ENCODE results near the gene GLI3. TPM values are rescaled to one million over a fixed set of nuclear protein-coding genes. Genes with fewer than 3 reads are reported as not detected.

Gene GLI3
- total RNA-seq, 1 donor from 2014 or later: 15.0 TPM

DNA sequence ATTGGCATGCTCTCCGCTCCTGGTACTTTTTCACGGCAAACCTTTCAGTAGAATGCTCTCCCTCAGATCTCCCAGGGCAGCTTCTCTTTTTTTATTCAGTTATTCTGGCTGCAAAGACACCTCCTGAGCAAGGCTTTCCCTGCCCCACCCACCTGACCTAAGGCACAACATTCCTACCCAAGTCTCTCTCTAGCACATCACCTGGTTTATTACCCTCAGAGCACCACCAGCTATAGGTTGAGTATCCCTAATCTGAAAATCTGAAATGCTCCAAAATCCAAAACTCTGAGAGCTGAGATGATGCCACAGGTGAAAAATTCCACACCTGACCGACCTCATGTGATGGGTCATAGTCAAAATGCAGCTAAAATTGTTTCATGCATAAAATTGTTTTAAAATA is 99.6 kb downstream of the GLI3 start:
- ATAC-seq: no peak

DNA sequence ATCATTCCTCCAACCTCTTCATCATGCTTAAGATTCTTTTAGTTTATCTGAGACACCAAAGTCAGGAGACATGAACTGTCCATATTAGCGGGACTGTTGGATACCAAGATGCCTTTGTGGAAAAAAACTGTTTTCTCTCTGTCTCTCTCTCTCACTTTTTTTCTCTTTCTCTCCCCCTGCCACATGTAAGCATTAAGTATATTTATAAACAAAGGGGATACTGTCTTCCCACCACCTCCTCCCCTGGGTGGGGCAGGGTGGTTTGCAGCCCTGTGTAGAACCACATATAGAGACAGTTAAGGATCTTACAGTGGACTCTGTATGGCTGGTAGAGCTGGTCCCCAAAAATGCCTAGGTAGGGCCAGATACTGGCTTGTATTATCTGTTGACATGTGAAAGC is 101.3 kb downstream of the GLI3 start:
- no peak for ATAC-seq

DNA sequence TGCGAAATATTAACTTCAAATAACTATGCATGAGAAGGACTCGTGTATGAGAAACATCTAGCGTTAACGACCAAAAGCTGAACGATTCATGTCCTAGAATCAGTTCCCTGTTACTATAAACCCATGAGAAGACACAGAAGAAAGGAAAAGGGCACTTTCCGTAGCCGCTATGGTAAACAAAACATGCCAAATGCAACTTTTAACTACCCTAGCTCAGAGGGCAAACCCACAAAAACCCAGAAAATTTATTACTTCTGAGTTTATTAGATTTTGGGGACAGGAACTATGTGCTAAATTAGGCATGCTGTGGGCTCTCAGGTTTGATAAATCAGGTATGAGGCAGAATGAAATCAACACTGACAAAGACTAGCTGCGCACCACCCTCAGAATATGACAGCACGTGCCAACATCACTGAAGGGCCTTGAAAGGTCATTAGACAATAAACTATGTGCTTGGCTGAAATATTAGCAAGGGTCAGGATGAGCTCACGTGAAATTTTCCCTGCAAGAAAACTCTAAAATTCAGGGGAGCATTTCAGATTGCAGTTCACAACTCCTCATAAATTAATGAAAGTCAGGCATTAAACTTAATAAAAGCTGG is 102.6 kb downstream of the GLI3 start:
- no peak for ATAC-seq

DNA sequence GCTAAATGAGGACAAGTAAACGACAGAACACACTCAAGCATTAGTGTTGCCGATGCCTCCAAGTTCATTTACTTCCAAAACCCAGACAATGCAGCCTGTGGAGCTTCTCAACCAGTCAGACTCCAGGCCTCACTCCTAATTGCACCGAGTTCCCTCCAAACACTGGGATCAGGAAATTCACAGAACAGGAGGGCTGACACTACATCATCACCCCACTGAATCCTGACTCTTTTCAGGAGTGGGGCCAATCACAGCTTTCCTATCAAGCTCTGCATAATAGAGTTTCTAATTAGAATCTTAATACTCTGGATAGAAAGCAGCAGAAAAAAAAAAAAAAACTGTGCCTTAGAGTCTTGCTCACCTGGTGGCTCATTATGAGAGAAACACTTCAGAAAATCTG is 103.7 kb downstream of the GLI3 start:
- no peak for ATAC-seq

DNA sequence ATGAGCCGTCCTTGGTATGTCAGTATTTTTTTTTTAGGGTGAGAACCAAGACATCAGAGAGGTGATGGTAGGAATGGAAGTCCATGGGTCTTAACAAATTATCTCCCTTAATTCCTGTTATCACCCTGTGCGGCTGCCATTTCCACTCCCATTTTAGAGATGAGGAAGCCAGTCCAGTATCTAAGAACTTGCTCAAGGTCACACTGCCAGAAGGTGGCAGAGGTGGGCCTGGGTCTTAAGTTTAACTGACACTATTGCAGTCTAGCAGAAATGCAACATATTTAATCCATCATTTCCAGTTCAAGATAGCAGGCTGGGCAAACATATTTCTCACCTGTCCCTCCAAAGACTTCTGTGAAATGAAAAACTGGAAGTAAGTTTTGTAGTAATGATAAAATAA is 108.3 kb downstream of the GLI3 start:
- no peak for ATAC-seq

DNA sequence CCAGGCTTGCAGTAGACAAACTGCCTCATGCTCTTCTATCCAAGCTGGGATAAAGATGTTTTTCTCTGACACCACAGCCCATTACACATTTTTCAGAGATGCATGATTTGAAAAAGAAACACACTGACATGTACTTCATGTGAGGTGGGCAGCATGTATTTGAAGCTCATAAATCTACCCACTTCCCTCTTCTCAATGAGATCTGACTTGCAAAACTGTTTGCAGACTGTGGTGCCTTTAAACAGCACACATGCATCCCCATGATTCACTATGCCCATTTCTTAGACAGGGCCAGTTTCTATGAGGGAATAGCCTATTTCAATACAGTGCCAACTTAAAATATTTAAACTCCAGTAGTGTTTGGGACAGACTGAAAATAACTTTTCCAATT is 109.8 kb downstream of the GLI3 start:
- no peak for ATAC-seq

DNA sequence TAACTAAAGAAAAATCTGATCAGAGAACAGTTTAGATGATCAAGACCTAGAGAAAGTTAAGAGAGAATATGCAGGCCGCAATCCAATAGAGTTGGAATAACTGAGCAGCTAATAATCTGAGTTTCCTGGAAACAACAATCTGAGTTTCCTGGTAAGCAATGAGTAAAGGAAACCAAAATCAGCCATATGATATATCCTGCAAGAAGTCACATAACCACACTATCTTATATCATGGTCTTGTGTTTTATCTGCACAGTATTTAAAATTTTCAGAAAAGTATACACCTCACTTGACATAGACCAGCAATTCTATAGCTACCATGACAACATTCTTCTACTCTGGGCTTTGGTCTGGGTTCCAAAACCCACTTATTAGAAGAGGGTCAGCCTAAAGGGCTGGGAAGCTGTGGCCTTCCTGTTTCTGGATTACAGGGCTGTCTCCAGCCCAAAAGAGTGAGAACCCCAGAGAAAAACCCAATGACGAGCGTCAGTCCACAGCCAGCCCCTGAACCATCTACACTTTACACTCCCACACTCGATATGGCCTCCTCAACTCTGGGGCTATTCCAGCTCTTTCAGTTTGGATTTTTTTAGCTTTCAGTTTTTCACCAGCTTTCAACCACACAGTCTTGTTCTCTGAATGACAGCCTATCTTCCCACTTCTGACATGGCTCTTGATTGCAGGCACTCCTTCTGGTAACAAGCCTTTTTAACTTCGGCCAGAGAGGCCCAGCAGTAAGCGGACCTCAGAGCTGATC is 110.4 kb downstream of the GLI3 start:
- no peak for ATAC-seq

DNA sequence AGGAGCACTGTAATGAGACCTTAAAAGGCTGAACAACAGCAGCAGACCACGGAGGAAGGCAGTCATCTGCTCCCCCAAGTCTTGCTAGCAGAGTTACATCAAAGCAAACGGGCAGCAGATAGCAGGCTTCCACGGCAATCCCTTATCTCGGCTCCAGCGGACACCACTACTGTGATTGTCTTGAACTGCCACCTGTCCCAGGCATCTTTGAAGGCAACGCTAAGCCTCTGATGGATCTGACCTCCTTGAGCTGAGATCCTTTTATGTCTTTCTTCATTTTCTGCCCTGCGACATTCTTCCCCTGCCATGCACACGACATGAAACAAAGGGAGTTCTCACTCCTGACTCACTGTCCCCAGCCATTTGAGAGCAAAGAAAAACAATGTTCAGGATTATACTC is 111.7 kb downstream of the GLI3 start:
- no peak for ATAC-seq

DNA sequence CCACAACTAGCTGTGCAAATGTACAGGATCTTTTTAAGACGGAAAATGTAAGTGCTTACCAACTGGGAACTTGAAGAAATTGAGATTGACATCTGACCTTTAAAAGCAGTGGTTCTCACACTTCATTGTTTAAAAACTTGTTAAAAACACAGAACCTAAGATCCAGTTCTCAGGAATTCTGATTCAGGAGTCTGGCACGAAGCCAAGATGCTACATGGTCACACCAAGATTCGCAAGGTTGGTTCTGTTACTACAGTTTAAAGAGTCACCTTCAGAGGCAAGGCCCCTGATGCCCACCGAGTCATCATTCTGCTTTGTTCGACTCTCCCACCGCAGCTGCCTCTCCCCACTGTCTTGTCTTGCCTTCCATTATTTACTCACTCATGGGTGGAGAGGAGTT is 113.3 kb downstream of the GLI3 start:
- ATAC-seq: no peak

DNA sequence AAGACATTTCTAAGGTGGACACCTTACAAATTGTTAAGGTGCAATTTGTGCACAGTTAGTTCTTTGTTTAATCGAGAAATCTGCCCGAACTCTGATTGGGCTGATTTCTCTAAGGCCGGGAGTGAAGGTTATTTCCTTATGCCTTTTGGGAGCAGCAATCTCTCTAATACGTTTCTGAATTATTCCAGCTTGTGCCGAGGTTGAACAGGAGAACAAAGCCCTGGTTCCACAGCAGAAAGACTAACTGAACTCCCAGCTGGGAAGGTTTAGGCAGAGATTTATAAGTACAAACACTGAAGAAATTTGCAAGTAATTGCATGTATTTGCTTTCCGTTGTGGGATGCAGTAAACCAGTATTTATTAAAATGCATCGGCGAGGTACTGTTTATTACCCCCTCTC is 116.8 kb downstream of the GLI3 start:
- no peak for ATAC-seq

DNA sequence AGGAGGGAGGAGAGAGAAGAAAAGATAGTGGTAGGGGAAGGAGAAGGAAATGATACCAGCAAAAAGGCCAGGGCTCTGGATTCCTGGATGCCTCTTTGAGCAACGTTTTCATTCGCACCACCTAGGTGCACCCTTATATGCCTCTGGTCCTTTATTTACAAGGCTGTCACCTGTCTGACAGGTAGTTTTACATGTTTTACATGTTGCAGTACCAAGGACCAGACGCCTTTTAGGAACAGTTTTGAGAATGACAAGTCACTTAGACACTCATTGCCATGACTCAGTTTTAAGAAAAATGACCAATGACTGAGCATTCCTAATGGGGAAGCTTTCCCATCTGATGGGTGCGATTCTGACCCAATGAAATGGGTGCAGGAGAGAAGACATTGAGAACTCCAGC is 119.8 kb downstream of the GLI3 start:
- peak; percentile 69 for ATAC-seq

DNA sequence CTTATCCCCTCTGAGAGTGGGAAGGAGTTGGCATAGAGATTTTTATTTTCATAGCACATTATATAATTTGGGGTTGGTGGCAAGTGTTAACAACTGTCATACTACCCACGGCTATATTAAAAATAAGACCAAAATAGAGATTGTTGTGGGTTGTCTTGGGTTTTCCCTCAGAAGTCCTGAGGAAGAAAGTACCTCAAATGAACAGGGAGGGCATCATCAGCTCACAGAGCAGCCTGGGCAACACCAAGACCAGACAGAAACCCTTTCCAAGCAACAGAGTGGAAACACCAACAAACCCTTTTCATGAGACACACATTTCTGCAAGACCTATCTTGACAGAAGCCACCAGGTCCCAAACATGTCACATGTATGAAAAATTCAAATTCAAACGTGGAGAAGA is 121.2 kb downstream of the GLI3 start:
- ATAC-seq: no peak

DNA sequence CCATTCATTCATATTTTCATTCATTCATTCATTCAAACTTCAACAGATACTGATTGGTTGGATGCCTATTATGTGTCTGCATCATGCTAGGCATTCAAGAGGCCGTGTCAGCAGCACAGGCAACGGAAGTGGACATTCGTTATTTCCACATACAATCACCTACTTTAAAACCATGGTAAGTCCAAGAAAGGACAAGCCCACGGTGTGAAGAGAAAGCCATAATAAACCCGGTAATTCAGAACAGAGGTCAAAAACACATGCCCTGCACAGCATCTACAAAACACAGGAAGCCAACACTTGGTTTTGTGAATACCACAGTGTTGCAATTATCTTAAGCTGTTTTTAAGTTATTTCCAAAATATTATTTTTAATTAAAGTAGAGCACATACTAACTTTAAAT is 126.7 kb downstream of the GLI3 start:
- ATAC-seq: no peak

DNA sequence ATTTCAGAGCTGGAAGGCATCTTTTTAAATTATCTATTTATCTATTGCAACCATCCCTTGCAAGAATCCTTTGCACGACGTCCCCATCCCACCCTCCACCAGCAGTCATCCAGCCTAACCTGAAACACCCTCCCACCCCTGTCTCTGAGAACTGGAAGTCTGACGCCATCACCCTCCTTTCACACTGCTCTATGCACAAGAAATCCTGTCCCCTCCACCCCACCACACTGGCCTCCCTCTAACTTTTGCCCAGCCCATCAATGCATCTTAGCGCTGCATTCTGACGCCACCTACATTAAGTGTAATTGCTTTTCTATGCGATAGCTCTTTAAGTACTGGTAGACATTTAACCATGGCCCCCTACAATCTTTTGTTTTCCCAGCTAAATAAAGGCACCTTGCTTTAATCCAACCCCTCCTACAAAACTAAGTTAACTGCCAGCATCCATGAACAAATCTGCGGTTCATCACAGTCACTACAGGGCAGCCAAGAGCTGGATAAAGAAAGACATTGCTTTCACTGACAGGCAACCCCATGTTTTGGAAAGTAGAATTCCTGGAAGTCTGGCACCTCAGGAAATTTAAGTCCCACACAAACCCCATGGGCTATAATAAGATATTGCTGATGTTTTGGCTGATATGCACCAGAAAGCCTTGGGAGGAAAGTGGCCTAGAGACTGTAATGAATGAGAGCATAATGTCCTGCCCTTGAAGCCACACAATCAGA is 128.0 kb downstream of the GLI3 start:
- ATAC-seq: no peak

DNA sequence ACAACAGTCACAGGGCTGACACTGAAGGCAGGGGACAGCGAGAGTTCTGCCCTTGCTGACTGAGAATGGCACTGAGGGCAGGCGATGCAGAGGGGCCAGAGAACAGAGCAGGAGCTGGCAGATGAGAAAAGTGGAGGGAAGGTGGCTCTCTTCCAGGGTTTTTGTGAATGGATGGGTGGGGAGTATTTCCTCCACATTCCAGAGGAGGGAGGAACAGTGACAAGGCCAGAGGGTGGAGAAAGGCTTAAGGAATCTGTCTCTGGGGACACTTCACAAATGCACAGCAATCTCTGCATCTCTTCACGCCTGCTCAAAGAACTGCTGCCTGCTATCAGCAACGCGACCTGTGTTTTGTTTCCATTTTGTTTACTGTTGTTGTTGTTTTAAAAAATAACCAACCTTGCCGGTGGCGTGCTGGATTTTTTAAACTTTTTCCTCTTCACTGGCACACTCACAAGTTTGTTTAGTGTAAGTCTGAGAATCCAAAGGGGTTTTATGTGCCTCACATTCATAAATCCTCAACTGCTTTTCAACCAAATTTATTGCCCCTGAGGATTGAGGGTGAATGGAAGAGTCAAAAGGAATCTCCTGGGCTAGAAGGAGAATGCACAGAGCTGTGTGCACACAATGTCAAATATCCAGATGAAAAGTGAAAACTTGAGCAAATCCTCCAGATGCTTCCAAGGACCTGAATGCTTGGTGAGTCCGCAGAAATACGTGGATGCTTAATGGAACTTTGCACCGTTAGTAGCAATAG is 129.3 kb downstream of the GLI3 start:
- peak; percentile 35 for ATAC-seq

DNA sequence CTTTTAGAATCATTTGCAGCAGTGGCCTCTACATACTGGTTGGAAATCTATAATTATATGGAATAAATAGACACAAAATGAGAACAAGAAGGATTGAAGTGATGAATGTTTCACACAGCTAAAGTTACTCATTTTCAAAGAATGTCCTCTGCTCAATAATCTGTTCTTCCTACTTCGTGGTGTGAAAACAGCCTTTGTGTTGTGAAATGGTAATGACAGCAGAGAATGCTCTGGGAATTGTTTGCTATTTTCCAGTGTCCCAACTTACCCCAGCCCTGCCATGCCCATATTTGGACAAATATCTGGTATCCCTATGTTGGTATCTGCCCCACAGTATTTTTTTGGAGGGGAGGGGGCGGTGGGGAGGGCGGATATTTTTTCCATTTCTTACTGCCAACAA is 130.4 kb downstream of the GLI3 start:
- ATAC-seq: no peak

DNA sequence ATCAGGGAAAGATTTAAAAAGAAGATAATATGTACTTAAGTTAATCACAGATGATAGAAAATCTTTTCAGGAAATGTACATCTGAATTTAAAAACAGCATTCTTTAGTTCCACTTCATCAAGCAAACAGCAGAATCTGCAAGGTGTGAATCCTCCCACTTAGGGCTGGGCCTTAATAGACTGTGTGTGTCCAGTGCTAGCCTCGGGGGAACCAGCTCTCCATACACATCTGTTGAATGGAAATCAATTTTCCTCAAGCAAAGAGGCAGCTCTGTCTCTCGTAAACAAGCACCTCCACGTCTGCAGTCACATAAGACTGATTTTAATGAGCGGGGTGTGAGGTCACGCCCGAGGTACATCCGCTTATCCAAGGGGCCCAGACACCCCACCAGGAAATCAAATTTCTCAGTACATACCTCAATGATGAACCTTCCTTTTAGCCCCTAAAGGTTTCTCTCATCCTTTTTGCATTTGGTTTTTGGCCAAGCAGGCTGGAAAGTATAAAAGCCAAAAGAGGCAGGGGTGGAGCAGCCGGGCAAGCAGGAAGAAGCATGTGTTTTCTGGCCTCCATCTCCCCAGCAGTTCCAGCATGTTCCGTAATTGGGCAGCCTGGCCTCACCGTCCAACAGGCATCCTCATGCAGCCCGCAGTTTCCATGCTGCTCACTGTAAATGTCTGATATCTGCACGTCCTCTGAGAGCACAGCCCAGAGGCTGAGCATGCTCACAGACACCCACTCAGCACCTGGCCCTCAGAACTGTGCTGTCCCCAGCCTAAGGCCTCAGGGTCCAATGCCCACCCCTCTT is 131.3 kb downstream of the GLI3 start:
- no peak for ATAC-seq

DNA sequence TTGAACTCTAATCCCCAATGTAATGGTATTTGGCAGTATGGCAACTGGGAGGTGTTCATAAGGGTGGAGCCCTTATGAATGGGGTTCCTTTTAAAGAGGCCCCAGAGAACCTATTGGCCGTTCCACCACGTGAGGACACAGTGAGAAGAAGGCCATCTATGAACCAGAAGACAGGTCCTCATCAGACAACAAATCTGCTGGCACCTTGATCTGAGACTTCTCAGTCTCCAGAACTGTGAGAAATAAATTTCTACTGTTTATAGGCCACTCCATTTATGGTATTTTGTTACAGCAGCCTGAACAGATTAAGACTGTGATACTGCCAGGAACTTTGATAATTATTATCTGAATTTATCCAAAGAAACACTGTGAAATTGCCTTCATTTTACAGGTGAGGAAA is 132.3 kb downstream of the GLI3 start:
- no peak for ATAC-seq

DNA sequence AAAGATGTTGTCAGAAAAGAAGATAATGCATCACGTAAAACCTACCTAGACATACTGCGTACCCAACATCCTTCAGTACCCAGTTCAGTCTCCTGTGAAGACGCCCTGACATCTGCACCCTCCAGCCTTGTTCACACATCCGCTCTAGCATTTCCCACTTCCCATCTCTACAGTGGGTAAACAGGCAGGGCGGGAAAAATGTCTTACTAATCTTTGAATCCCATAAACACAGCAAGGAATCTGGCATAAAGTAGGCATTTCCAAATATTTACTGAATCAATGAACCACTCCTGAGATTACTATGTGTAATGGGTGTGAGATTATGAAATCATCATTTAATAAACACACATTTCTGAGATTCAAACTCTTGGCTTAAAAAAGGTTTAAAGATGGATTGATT is 132.8 kb downstream of the GLI3 start:
- no peak for ATAC-seq

DNA sequence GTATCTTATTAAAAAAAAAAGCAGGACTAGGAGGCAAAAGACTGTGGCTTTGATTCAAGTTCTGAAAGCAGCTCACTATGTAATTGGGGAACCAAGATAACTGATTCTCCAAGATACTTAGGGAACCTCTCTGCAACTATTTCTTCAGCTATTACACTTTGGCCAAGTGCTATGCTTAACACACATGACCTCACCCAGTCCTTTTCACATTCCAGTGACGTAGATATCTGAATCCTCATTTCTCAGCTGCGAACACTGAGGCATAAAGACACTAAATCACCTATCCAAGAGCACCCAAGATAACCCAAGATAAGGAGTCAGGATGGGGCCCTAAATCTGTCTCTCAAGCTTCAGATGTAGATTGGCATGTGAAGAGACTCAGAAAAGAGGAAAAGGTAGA is 133.6 kb downstream of the GLI3 start:
- ATAC-seq: no peak

DNA sequence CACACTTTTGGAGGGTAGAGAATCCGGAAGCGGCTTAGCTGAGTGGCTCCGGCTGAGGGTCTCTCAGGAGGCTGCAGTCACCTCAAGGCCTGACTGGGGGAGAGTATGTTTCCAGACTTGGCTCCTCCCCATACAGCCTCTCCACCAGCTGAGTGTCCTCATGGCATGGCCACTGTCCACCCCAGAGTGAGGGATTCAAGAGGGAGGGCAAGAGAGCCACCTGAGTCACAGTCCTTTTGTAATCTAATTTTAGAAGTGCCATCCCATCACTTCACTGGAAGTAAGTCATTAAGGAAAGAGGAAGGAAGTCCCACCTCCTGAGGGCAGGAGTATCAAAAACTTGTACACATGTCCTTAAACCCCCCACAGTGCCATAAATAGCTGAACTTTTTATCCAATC is 134.0 kb downstream of the GLI3 start:
- no peak for ATAC-seq

DNA sequence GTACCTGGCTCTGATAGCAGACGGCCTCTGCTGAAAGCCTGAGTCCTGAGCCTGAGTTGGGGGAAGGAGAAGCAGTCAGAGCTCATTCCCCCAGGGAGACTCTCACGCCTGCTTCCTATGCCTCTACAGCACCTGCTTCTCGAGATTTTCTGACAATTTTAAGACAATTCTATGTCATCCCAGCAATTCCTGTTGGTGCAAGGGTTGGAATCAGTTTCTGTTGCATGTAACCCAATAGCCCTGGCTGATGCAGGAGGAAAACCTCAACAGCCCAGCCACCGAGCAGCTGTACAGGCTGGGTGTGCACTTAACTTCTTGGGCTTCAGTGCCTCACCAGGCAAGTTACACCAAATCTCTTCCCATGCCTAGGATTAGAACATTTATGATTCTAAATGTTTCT is 134.7 kb downstream of the GLI3 start:
- no peak for ATAC-seq

DNA sequence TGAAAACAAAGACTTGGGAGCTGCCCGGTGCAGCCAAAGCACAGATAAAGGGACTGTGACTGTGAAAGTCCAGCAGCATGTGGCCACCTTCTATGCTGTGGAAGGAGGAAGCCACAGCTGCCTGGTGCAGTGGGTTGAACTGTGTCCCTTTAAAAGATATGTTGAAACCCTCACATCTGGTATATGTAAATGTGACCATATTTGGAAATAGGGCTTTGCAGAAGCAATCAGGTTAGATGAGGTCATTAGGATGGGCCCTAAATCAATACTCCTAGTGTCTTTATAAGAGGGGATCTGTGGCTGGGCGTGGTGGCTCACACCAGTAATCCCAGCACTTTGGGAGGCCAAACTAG is 136.9 kb downstream of the GLI3 start:
- peak; percentile 30 for ATAC-seq

All from esophagus mucosa (tissue), 1 donor.